K562 (cell line): ENCODE results near the gene SGSM2. TPM values are rescaled to one million over a fixed set of nuclear protein-coding genes. Genes with fewer than 3 reads are reported as not detected.

ENCODE experiments used
- FOSL1 ChIP-seq: fragments of 200-800 bp; sonication (Bioruptor generic); conservative IDR thresholded peaks from 2 replicates; pipeline ENCODE4 v1.6.1; 2016; ENCODE audit warnings: missing genetic modification characterization, missing compliant biosample characterization
- KLF1 ChIP-seq: fragments of 450-650 bp; IDR thresholded peaks from 2 replicates; pipeline ENCODE4 v1.6.1; 2016; ENCODE audit warnings: missing genetic modification characterization, missing compliant biosample characterization
- KLF16 ChIP-seq: IDR thresholded peaks from 2 replicates; pipeline ENCODE4 v1.6.1; 2016; ENCODE audit warnings: antibody characterized with exemption
- MBD2 ChIP-seq: sonication (generic); IDR thresholded peaks from 2 replicates; pipeline ENCODE4 v1.6.1; 2016; ENCODE audit warnings: low read depth, borderline replicate concordance
- NEUROD1 ChIP-seq: fragments of 150-350 bp; IDR thresholded peaks from 2 replicates; pipeline ENCODE4 v1.6.1; 2014; ENCODE audit warnings: borderline replicate concordance, low read length, low read depth; ENCODE audit not compliant: partially characterized antibody
- NFE2 ChIP-seq: IDR thresholded peaks from 2 replicates; pipeline ENCODE4 v1.6.1; 2014; ENCODE audit warnings: antibody characterized with exemption, low read depth
- SMARCA4 ChIP-seq: fragments of 450-650 bp; IDR thresholded peaks from 2 replicates; pipeline ENCODE4 v1.6.1; 2016
- YY1 ChIP-seq, 3 experiments: IDR thresholded peaks; 2 replicates each; pipeline ENCODE4 v1.6.1; 2011; ENCODE audit warnings: low read length in 2 of 3, mild to moderate bottlenecking in 2 of 3, moderate library complexity in 2 of 3, borderline replicate concordance in 1 of 3, control low read depth in 1 of 3, low read depth in 1 of 3; ENCODE audit not compliant: insufficient read depth in 3 of 3, insufficient replicate concordance in 2 of 3, control insufficient read depth in 1 of 3, insufficient read length in 1 of 3; ENCODE audit errors: extremely low read depth in 1 of 3
- ZBTB1 ChIP-seq: sonication (generic); formaldehyde crosslinking; IDR thresholded peaks from 2 replicates; pipeline ENCODE4 v1.8.1; 2023; ENCODE audit warnings: missing genetic modification reagents, low read depth, mild to moderate bottlenecking, borderline replicate concordance
- ZNF184 ChIP-seq: sonication (generic); formaldehyde crosslinking; IDR thresholded peaks from 2 replicates; pipeline ENCODE4 v1.5.0; 2020; ENCODE audit warnings: missing genetic modification reagents
- ZNF764 ChIP-seq: fragments of 250-450 bp; sonication (Bioruptor Pico); IDR thresholded peaks from 2 replicates; pipeline ENCODE4 v1.4.0; 2020; ENCODE audit warnings: low read depth, mild to moderate bottlenecking, moderate library complexity
- polyA plus RNA-seq, 8 experiments: library from polyadenylated mRNA; depleted of rRNA in 4 of 8; stranded (reverse) in 5 of 8; unstranded in 3 of 8; fragments of >200 nt; fragmentation: Nextera tagmentation in 2 of 8; fragmentation: Illumina TruSeq in 1 of 8; extraction: Ambion mirVana in 2 of 8; extraction: Trizol in 1 of 8; gene quantifications; 2 replicates each; pipeline versions ENCODE4 v1.2.1 to v1.2.3, GENCODE V29; 2011 to 2014; ENCODE audit warnings: inconsistent platforms in 1 of 8, missing spikeins in 1 of 8
- total RNA-seq, 7 experiments: library from RNA; depleted of rRNA in 6 of 7; stranded (reverse); fragments of >200 nt in 6 of 7; fragmentation: Illumina TruSeq in 2 of 7; extraction: Trizol in 2 of 7; gene quantifications; 2 replicates each; pipeline versions ENCODE4 v1.2.1 to v1.2.3, GENCODE V29; 2011 to 2021; ENCODE audit warnings: low replicate concordance in 1 of 7
- TF ChIP-seq, protein P1 (sequence below), 2 experiments: fragments of 450-650 bp; IDR thresholded peaks; 2 replicates each; pipeline ENCODE4 v1.6.1; 2016; ENCODE audit warnings: mild to moderate bottlenecking in 2 of 2, borderline replicate concordance in 1 of 2, low read depth in 1 of 2, moderate library complexity in 1 of 2
- TF ChIP-seq, protein P2 (sequence below), 2 experiments: fragments of 200-800 bp in 1 of 2; sonication (Bioruptor generic) in 1 of 2; sonication (generic) in 1 of 2; formaldehyde crosslinking in 1 of 2; IDR thresholded peaks in 1 of 2; conservative IDR thresholded peaks in 1 of 2; 2 replicates each; pipeline versions ENCODE4 v1.5.0 to v1.6.1; 2016 to 2020; ENCODE audit warnings: missing compliant biosample characterization in 1 of 2, missing genetic modification characterization in 1 of 2, missing genetic modification reagents in 1 of 2
- TF ChIP-seq, protein P3 (sequence below): fragments of 450-650 bp; formaldehyde crosslinking; IDR thresholded peaks from 2 replicates; pipeline ENCODE4 v1.4.0; 2022; ENCODE audit warnings: missing genetic modification characterization

Gene SGSM2
- total and polyA plus RNA-seq, 9 of the 15 experiments (the other 6 are each of a cell fraction or from before 2014, with no cell fraction given) = 0.20 to 26.3 (median 14.8) TPM

DNA sequence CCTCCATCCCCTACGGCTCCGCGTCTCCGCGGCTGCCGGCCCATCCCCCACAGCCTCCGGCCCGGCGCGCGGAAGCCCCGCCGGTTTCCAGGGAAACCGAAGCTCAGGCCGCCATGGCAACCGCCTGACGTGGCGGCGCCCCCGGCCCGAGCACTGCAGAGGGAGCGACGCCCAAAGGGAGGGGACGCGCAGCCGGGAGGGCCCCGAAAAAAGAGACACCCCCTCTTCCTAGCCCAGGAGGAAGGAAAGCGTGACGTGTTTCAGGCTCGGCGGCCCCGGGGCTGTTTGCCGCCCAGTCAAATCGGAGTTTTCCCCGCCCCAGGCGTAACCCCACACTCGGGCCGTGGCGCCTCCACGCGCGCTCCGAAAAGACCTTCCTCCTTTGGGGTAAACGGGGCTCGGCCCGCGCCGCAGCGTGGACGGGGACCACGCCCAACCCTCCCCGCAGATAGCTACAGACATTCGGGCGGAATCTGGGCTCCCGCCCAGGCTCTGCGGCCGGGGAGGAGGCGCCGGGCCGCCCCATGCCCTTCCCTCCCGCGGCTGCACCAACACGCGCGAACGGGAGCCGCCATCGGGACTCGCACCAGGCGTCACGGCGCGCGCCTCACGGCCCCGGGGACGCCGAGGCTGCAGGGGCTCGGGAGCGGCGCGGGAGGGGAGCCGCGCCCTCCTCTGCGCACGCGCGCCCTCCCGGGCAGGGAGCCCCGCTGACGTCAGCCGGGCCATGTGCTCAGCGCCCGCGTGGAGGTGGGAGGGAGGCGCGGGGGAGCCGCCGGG is 56.1 kb downstream of the SGSM2 start (continued):
- TF ChIP-seq, protein P1, sequence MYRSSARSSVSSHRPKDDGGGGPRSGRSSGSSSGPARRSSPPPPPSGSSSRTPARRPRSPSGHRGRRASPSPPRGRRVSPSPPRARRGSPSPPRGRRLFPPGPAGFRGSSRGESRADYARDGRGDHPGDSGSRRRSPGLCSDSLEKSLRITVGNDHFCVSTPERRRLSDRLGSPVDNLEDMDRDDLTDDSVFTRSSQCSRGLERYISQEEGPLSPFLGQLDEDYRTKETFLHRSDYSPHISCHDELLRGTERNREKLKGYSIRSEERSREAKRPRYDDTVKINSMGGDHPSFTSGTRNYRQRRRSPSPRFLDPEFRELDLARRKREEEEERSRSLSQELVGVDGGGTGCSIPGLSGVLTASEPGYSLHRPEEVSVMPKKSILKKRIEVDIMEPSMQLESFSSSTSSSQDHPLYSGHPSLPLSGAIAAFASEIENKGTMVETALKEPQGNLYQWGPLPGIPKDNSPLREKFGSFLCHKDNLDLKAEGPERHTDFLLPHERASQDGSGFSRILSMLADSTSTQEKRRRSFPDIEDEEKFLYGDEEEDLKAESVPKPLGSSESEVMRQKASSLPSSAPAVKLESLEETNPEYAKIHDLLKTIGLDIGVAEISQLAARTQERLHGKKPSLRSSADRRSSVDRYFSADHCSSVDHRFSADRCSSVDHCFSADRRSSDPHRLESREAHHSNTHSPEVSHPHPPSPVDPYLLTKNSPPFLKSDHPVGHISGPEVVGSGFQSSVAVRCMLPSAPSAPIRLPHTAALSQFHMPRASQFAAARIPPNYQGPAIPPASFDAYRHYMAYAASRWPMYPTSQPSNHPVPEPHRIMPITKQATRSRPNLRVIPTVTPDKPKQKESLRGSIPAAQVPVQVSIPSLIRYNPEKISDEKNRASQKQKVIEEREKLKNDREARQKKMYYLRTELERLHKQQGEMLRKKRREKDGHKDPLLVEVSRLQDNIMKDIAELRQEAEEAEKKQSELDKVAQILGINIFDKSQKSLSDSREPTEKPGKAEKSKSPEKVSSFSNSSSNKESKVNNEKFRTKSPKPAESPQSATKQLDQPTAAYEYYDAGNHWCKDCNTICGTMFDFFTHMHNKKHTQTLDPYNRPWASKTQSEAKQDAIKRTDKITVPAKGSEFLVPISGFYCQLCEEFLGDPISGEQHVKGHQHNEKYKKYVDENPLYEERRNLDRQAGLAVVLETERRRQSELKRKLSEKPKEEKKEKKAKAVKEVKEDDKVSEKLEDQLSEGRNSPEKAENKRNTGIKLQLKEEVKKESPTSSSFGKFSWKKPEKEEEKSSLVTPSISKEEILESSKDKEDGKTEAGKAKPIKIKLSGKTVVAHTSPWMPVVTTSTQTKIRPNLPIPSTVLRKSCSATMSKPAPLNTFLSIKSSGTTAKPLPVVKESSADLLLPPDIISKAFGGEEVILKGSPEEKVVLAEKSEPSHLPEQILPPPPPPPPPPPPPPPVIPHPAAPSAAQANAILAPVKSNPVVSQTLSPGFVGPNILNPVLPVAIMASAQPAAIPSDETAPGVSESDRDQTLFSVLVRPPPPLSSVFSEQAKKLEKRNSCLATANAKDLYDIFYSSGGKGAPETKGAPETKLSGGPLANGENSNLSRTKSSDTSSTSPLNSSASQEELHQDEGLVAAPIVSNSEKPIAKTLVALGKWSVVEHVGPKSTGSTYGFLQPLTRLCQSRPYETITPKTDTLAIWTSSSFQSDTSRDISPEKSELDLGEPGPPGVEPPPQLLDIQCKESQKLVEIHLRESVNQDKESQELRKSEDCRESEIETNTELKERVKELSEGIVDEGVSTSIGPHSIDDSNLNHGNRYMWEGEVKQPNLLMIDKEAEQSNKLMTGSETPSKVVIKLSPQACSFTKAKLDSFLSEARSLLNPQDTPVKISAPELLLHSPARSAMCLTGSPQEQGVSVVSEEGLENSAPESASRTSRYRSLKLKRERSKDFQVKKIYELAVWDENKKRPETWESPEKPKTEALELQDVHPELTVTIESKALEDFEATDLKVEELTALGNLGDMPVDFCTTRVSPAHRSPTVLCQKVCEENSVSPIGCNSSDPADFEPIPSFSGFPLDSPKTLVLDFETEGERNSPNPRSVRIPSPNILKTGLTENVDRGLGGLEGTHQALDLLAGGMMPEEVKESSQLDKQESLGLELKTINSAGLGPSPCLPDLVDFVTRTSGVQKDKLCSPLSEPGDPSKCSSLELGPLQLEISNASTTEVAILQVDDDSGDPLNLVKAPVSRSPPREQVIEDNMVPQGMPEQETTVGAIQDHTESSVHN (IDR thresholded peaks at IDR 0.05; ENCODE audit: borderline replicate concordance in 1 of 2, low read depth in 1 of 2) = no peak
- TF ChIP-seq, protein P2, sequence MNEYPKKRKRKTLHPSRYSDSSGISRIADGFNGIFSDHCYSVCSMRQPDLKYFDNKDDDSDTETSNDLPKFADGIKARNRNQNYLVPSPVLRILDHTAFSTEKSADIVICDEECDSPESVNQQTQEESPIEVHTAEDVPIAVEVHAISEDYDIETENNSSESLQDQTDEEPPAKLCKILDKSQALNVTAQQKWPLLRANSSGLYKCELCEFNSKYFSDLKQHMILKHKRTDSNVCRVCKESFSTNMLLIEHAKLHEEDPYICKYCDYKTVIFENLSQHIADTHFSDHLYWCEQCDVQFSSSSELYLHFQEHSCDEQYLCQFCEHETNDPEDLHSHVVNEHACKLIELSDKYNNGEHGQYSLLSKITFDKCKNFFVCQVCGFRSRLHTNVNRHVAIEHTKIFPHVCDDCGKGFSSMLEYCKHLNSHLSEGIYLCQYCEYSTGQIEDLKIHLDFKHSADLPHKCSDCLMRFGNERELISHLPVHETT (CRISPR knock-in tag; conservative IDR thresholded peaks at IDR 0.05 in 1 of 2, IDR thresholded peaks at IDR 0.05 in 1 of 2) = peak in 1 of 2 experiments; percentile 33; a peak in 1 of 4 replicates
- TF ChIP-seq KLF16 (0 out of 2 replicates have a peak, but pooled peaks have one; percentile 5), KLF1 (peak; percentile 94), ZNF764 (CRISPR knock-in tag) (no peak), NFE2 (no peak), ZNF184 (no peak), MBD2 (no peak), NEUROD1 (no peak), SMARCA4 (0 out of 2 replicates have a peak, but pooled peaks have one; percentile 12), FOSL1 (tag) (peak; percentile 41; the same call in 1 of the 2 replicates), YY1 (IDR thresholded peaks at IDR 0.05; ENCODE audit: borderline replicate concordance in 1 of 3, control insufficient read depth in 1 of 3, extremely low read depth in 1 of 3, insufficient read depth in 3 of 3, insufficient read length in 1 of 3, insufficient replicate concordance in 2 of 3, low read depth in 1 of 3, low read length in 2 of 3) (peak in 1 of 3 experiments; percentile 27), ZBTB1 (CRISPR knock-in tag) (no peak)
- TF ChIP-seq, protein P3, sequence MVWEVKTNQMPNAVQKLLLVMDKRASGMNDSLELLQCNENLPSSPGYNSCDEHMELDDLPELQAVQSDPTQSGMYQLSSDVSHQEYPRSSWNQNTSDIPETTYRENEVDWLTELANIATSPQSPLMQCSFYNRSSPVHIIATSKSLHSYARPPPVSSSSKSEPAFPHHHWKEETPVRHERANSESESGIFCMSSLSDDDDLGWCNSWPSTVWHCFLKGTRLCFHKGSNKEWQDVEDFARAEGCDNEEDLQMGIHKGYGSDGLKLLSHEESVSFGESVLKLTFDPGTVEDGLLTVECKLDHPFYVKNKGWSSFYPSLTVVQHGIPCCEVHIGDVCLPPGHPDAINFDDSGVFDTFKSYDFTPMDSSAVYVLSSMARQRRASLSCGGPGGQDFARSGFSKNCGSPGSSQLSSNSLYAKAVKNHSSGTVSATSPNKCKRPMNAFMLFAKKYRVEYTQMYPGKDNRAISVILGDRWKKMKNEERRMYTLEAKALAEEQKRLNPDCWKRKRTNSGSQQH (CRISPR knock-in tag) = no peak
